ENCODE measurements around the gene LAD1.

GRCh38 chr1:201393076-201393475 lies 6.0 kb downstream of the LAD1 start:
- TF ChIP-seq ZNF768 (CRISPR knock-in tag; IDR thresholded peaks at IDR 0.05) (no peak), STAT5B (CRISPR knock-in tag; IDR thresholded peaks at IDR 0.05) (no peak), RAD21 (CRISPR knock-in tag; IDR thresholded peaks at IDR 0.05) (no peak), ZNF614 (CRISPR knock-in tag; IDR thresholded peaks at IDR 0.05; ENCODE audit: borderline replicate concordance) (no peak), NR2C2 (CRISPR knock-in tag; IDR thresholded peaks at IDR 0.05; ENCODE audit: borderline replicate concordance) (no peak), KDM5A (IDR thresholded peaks at IDR 0.05; ENCODE audit: borderline replicate concordance, low read length) (no peak), ZNF562 (CRISPR knock-in tag; IDR thresholded peaks at IDR 0.05; ENCODE audit: borderline replicate concordance) (no peak), JUNB (CRISPR knock-in tag; IDR thresholded peaks at IDR 0.05; ENCODE audit: borderline replicate concordance) (no peak), ZNF776 (CRISPR knock-in tag; IDR thresholded peaks at IDR 0.05) (no peak)
- TF ChIP-seq, protein P1, sequence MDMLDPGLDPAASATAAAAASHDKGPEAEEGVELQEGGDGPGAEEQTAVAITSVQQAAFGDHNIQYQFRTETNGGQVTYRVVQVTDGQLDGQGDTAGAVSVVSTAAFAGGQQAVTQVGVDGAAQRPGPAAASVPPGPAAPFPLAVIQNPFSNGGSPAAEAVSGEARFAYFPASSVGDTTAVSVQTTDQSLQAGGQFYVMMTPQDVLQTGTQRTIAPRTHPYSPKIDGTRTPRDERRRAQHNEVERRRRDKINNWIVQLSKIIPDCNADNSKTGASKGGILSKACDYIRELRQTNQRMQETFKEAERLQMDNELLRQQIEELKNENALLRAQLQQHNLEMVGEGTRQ (IDR thresholded peaks at IDR 0.05; ENCODE audit: low read depth, low read length): no peak
- TF ChIP-seq, protein P1 (CRISPR knock-in tag; IDR thresholded peaks at IDR 0.05; ENCODE audit: borderline replicate concordance): no peak
- TF ChIP-seq, protein P2, sequence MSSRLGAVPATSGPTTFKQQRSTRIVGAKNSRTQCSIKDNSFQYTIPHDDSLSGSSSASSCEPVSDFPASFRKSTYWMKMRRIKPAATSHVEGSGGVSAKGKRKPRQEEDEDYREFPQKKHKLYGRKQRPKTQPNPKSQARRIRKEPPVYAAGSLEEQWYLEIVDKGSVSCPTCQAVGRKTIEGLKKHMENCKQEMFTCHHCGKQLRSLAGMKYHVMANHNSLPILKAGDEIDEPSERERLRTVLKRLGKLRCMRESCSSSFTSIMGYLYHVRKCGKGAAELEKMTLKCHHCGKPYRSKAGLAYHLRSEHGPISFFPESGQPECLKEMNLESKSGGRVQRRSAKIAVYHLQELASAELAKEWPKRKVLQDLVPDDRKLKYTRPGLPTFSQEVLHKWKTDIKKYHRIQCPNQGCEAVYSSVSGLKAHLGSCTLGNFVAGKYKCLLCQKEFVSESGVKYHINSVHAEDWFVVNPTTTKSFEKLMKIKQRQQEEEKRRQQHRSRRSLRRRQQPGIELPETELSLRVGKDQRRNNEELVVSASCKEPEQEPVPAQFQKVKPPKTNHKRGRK (CRISPR knock-in tag; IDR thresholded peaks at IDR 0.05): no peak

Data from HepG2 (cell line).